ENCODE results near the gene HIRIP3. TPM values are rescaled to one million over a fixed set of nuclear protein-coding genes. Genes with fewer than 3 reads are reported as not detected.
A peak's percentile ranks its signal among the peaks of the same experiment; 100 is the strongest.

HIRIP3 gene
- total and polyA plus RNA-seq, 5 experiments from 2014 or later: 10.6 to 30.1 (median 16.6) TPM

DNA sequence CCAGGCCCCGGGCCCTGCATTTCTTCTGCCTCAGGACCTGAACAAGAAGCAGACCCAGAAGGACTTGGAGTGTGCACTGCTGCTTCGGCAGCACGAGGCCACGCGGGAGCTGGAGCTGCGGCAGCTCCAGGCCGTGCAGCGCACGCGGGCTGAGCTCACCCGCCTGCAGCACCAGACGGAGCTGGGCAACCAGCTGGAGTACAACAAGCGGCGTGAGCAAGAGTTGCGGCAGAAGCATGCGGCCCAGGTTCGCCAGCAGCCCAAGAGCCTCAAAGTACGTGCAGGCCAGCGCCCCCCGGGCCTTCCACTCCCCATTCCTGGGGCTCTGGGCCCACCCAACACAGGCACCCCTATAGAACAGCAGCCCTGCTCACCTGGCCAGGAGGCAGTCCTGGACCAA, 9.2 kb downstream of the HIRIP3 start:
- no peaks in the 10 kb centered on the region for H3K9me3 Mint-ChIP-seq
- H3K4me1 Mint-ChIP-seq: peaks cover 0 to 8% (median 2%) of the 10 kb centered on the region in 4 donors
- peaks cover 0 to 79% (median 4%) of the 10 kb centered on the region in 3 donors for H3K36me3 Mint-ChIP-seq
- no peaks in the 10 kb centered on the region for H3K27me3 Mint-ChIP-seq
- DNase-seq: peak in 1 of 10 donors; percentile 47
- no peak overlapping the region for H3K4me3 Mint-ChIP-seq
- POLR2A ChIA-PET: interaction anchor here (0.9 to 1.1 kb wide), 2 partner anchors 13 to 60 kb away, joined by 3 read pairs; partner anchors contain the start of genes KCTD13 and TAOK2
- H3K27ac Mint-ChIP-seq: peak overlapping the region in 1 of 10 donors; percentile 53
- ATAC-seq: no peak

- ATAC-seq (no peak), DNase-seq (no peak)
- Mint-ChIP-seq H3K27me3 (no peaks in the 10 kb centered on the region), H3K27ac (peak overlapping the region in 1 of 10 donors; percentile 53), H3K9me3 (no peaks in the 10 kb centered on the region), H3K4me1 (peaks cover 0 to 8% (median 2%) of the 10 kb centered on the region in 4 donors), H3K4me3 (no peak overlapping the region), H3K36me3 (peaks cover 0 to 83% (median 4%) of the 10 kb centered on the region in 3 donors)
- POLR2A ChIA-PET: interaction anchor here (0.5 to 0.9 kb wide), 3 partner anchors 12 to 384 kb away, joined by 3 read pairs; partner anchors contain the start of gene TAOK2
Observed at GRCh38 chr16:29985271-29985811, 10.1 kb downstream of the HIRIP3 start.

GRCh38 chr16:29984764-29985147, 10.7 kb downstream of the HIRIP3 start:
- ATAC-seq (no peak), DNase-seq (no peak)
- Mint-ChIP-seq H3K36me3 (peaks cover 0 to 83% (median 6%) of the 10 kb centered on the region in 3 donors), H3K9me3 (no peaks in the 10 kb centered on the region), H3K4me1 (peaks cover 0 to 8% (median 2%) of the 10 kb centered on the region in 4 donors), H3K27me3 (no peaks in the 10 kb centered on the region), H3K4me3 (no peak overlapping the region), H3K27ac (no peak overlapping the region)
- POLR2A ChIA-PET: interaction anchor here (0.6 kb wide), 1 partner anchor 133 kb away, joined by 3 read pairs; no protein-coding TSS in a partner anchor

- H3K4me3 Mint-ChIP-seq: no peak overlapping the region
- H3K4me1 Mint-ChIP-seq: peaks cover 0 to 8% (median 2%) of the 10 kb centered on the region in 4 donors
- ATAC-seq (no peak), DNase-seq (no peak)
- H3K27ac Mint-ChIP-seq: no peak overlapping the region
- H3K36me3 Mint-ChIP-seq: peaks cover 0 to 82% (median 8%) of the 10 kb centered on the region in 3 donors
- POLR2A ChIA-PET: no interaction called here
- no peaks in the 10 kb centered on the region for H3K27me3 Mint-ChIP-seq
- H3K9me3 Mint-ChIP-seq: no peaks in the 10 kb centered on the region
Observed at GRCh38 chr16:29984137-29984763, 11.2 kb downstream of the HIRIP3 start.

GRCh38 chr16:29983420-29984136, 11.8 kb downstream of the HIRIP3 start:
- no peak overlapping the region for H3K4me3 Mint-ChIP-seq
- peaks cover 0 to 6% (median 2%) of the 10 kb centered on the region in 4 donors for H3K4me1 Mint-ChIP-seq
- no peak for ATAC-seq
- POLR2A ChIA-PET: no interaction called here
- H3K9me3 Mint-ChIP-seq: no peaks in the 10 kb centered on the region
- no peaks in the 10 kb centered on the region for H3K27me3 Mint-ChIP-seq
- H3K36me3 Mint-ChIP-seq: peaks cover 0 to 83% (median 9%) of the 10 kb centered on the region in 3 donors
- no peak overlapping the region for H3K27ac Mint-ChIP-seq
- no peak for DNase-seq

GRCh38 chr16:29982560-29983419, 12.6 kb downstream of the HIRIP3 start:
- POLR2A ChIA-PET: interaction anchor here (0.6 kb wide), 2 partner anchors 11 kb away, joined by 3 read pairs; no protein-coding TSS in a partner anchor
- ATAC-seq (no peak), DNase-seq (no peak)
- H3K36me3 Mint-ChIP-seq: peaks cover 0 to 81% (median 7%) of the 10 kb centered on the region in 3 donors
- H3K27ac Mint-ChIP-seq: peak overlapping the region in 1 of 10 donors; percentile 15
- H3K9me3 Mint-ChIP-seq: no peaks in the 10 kb centered on the region
- H3K4me1 Mint-ChIP-seq: peaks cover 0 to 4% (median under 1%) of the 10 kb centered on the region in 4 donors
- H3K4me3 Mint-ChIP-seq: no peak overlapping the region
- no peaks in the 10 kb centered on the region for H3K27me3 Mint-ChIP-seq

- Mint-ChIP-seq H3K4me1 (peaks cover 15 to 33% (median 29%) of the 10 kb centered on the region in 4 donors), H3K9me3 (no peaks in the 10 kb centered on the region), H3K27ac (peak overlapping the region in 2 of 10 donors; percentile 27 to 40), H3K27me3 (no peaks in the 10 kb centered on the region), H3K36me3 (peaks cover 0 to 50% (median 5%) of the 10 kb centered on the region in 3 donors), H3K4me3 (no peak overlapping the region)
- DNase-seq (no peak), ATAC-seq (no peak)
- POLR2A ChIA-PET: no interaction called here
Observed at GRCh38 chr16:29978564-29979270, 16.7 kb downstream of the HIRIP3 start.

- ATAC-seq: no peak
- Mint-ChIP-seq H3K9me3 (no peaks in the 10 kb centered on the region), H3K27ac (peak overlapping the region in 2 of 10 donors; percentile 15 to 27), H3K4me3 (no peak overlapping the region), H3K4me1 (peaks cover 16 to 39% (median 33%) of the 10 kb centered on the region in 4 donors), H3K36me3 (peaks cover 0 to 43% (median 5%) of the 10 kb centered on the region in 3 donors), H3K27me3 (no peaks in the 10 kb centered on the region)
- DNase-seq: no peak
- POLR2A ChIA-PET: no interaction called here
Observed at GRCh38 chr16:29978081-29978480, 17.3 kb downstream of the HIRIP3 start.

DNA sequence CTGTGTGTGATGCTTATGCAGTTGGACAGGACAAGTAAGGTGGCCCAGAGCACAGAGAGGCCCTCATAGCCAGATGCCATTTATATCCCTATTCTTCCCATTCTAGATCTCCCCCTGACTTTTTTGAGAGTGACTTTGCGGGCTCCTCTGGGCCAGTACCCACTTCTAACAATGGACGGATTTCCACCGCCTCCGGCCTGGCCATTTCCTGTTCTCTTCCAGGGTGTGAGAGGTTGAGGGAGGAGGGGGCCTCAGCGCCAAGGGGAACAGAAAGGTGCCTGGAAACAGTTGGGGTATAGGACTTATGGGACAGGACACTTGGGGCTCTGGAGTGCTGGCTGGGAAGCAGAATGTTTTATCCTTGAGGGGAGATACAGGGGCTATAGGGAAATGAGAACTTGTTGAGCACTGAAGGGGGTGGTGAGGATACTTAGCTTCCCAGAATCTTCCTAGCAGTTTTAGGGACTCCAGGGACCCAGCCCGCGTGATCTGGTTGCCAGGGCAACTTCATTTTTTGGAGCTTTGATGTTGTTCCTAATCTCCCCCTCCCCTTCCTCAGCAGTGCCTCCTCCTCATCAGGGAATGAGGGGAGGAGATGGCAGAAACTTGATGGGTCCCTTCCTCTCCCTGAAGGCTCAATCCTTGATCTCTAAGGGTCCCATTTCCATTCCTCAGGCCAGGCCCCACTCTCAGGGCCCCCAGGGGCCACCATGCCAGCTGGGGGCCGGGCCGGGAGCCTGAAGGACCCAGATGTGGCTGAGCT, 18.2 kb downstream of the HIRIP3 start:
- POLR2A ChIA-PET: interaction anchor here (1.7 kb wide), 1 partner anchor 16 kb away, joined by 6 read pairs; no protein-coding TSS in a partner anchor
- Mint-ChIP-seq H3K27me3 (no peaks in the 10 kb centered on the region), H3K9me3 (no peaks in the 10 kb centered on the region), H3K36me3 (peaks cover 0 to 35% (median 5%) of the 10 kb centered on the region in 3 donors), H3K4me3 (peak overlapping the region in 2 of 10 donors; percentile 20 to 96), H3K27ac (peak overlapping the region in 6 of 10 donors; percentile 25 to 85 (median 42)), H3K4me1 (peaks cover 19 to 43% (median 39%) of the 10 kb centered on the region in 4 donors)
- ATAC-seq: no peak
- DNase-seq: no peak

GRCh38 chr16:29975811-29976511, 19.5 kb downstream of the HIRIP3 start:
- Mint-ChIP-seq H3K9me3 (no peaks in the 10 kb centered on the region), H3K36me3 (peaks cover 0 to 31% (median 5%) of the 10 kb centered on the region in 3 donors), H3K27me3 (no peaks in the 10 kb centered on the region), H3K4me3 (peak overlapping the region in 9 of 10 donors; percentile 82 to 98 (median 95)), H3K27ac (peak overlapping the region; percentile 50 to 92 (median 85)), H3K4me1 (peaks cover 19 to 43% (median 39%) of the 10 kb centered on the region in 4 donors)
- no peak for ATAC-seq
- POLR2A ChIA-PET: interaction anchor here (0.6 to 1.7 kb wide), 4 partner anchors 14 to 154 kb away, joined by 3 to 7 read pairs (median 6); partner anchors contain the start of genes KCTD13 and TMEM219
- DNase-seq: no peak
